HT-29 (cell line): ENCODE data around the gene CD47. TPM values are rescaled to one million over a fixed set of nuclear protein-coding genes. Genes with fewer than 3 reads are reported as not detected.

ENCODE experiments used
- DNase-seq: peaks from one replicate; pipeline ENCODE4 v3.0.0-alpha.2; 2015; ENCODE audit warnings: low spot score
- total RNA-seq: library from RNA; depleted of rRNA; stranded (reverse); fragments of >200 nt; shearing (Covaris generic); gene quantifications from 2 replicates; pipeline ENCODE4 v1.2.3, GENCODE V29; 2014

Gene CD47
- total RNA-seq, 1 experiment from 2014 or later: 39.0 TPM

GRCh38 chr3:108091498-108092250 lies 843 bp upstream of the CD47 start:
- no peak for DNase-seq

- peak; percentile 64 for DNase-seq
These were observed 656 bp downstream of the CD47 start for GRCh38 chr3:108090049-108090700.

GRCh38 chr3:108089579-108089978 lies 1.3 kb downstream of the CD47 start:
- peak; percentile 33 for DNase-seq

- peak; percentile 31 for DNase-seq
These were observed 2.1 kb downstream of the CD47 start for GRCh38 chr3:108088697-108089096.

- no peak for DNase-seq
These were observed 2.7 kb downstream of the CD47 start for GRCh38 chr3:108088146-108088545.

GRCh38 chr3:108086653-108087052 lies 4.2 kb downstream of the CD47 start:
- no peak for DNase-seq

GRCh38 chr3:108085810-108086350 lies 5.0 kb downstream of the CD47 start:
- no peak for DNase-seq

GRCh38 chr3:108085370-108085769 lies 5.5 kb downstream of the CD47 start:
- no peak for DNase-seq

- DNase-seq: no peak
These were observed 11.0 kb downstream of the CD47 start for GRCh38 chr3:108079877-108080276.

- DNase-seq: no peak
These were observed 11.8 kb downstream of the CD47 start for GRCh38 chr3:108079043-108079442.

GRCh38 chr3:108076564-108076963 lies 14.3 kb downstream of the CD47 start:
- no peak for DNase-seq

- no peak for DNase-seq
These were observed 16.9 kb downstream of the CD47 start for GRCh38 chr3:108073764-108074431.

- DNase-seq: no peak
These were observed 19.5 kb downstream of the CD47 start for GRCh38 chr3:108071368-108071767.

GRCh38 chr3:108070356-108070755 lies 20.5 kb downstream of the CD47 start:
- DNase-seq: no peak

GRCh38 chr3:108067768-108068167 lies 23.1 kb downstream of the CD47 start:
- no peak for DNase-seq

GRCh38 chr3:108065096-108065495 lies 25.7 kb downstream of the CD47 start:
- DNase-seq: no peak

GRCh38 chr3:108064293-108064887 lies 26.4 kb downstream of the CD47 start:
- DNase-seq: no peak

GRCh38 chr3:108062051-108062450 lies 28.8 kb downstream of the CD47 start:
- DNase-seq: no peak

GRCh38 chr3:108060331-108060730 lies 30.5 kb downstream of the CD47 start:
- no peak for DNase-seq

GRCh38 chr3:108055931-108056330 lies 34.9 kb downstream of the CD47 start:
- no peak for DNase-seq

- DNase-seq: no peak
These were observed 35.9 kb downstream of the CD47 start for GRCh38 chr3:108054935-108055334.

- DNase-seq: no peak
These were observed 37.3 kb downstream of the CD47 start for GRCh38 chr3:108053483-108053882.
